ENCODE measurements around the gene RCAN2.

RCAN2 gene

GRCh38 chr6:46324706-46325105, 166.5 kb downstream of the RCAN2 start:
- H3K4me3 ChIP-seq (replicated peaks; ENCODE audit: insufficient read depth, low read length): no peak overlapping the region
- no peak for DNase-seq (ENCODE audit: low read depth in 1 of 2, low spot score in 1 of 2)
- H3K27ac ChIP-seq (replicated peaks): no peak overlapping the region
- H3K27me3 ChIP-seq (ENCODE audit: insufficient read depth, poor library complexity, severe bottlenecking): no peaks in the 10 kb centered on the region
- no peak for TF ChIP-seq SPI1 (IDR thresholded peaks at IDR 0.05; ENCODE audit: borderline replicate concordance, low read depth)
- TF ChIP-seq GABPA (IDR thresholded peaks at IDR 0.05; ENCODE audit: low read depth): no peak
- no peak for TF ChIP-seq CTCF (IDR thresholded peaks at IDR 0.05; ENCODE audit: insufficient read depth, low read length)
- TF ChIP-seq REST (IDR thresholded peaks at IDR 0.05; ENCODE audit: insufficient replicate concordance, low read depth): no peak
- no peak for TF ChIP-seq POLR2AphosphoS5 (IDR thresholded peaks at IDR 0.05; ENCODE audit: low read depth)

- no peak for DNase-seq (ENCODE audit: low read depth in 1 of 2, low spot score in 1 of 2)
- no peak overlapping the region for H3K4me3 ChIP-seq (replicated peaks; ENCODE audit: insufficient read depth, low read length)
- H3K27ac ChIP-seq (replicated peaks): no peak overlapping the region
- TF ChIP-seq CTCF (IDR thresholded peaks at IDR 0.05; ENCODE audit: insufficient read depth, low read length) (no peak), GABPA (IDR thresholded peaks at IDR 0.05; ENCODE audit: low read depth) (no peak), REST (IDR thresholded peaks at IDR 0.05; ENCODE audit: insufficient replicate concordance, low read depth) (no peak), SPI1 (IDR thresholded peaks at IDR 0.05; ENCODE audit: borderline replicate concordance, low read depth) (no peak), POLR2AphosphoS5 (IDR thresholded peaks at IDR 0.05; ENCODE audit: low read depth) (no peak)
- no peaks in the 10 kb centered on the region for H3K27me3 ChIP-seq (ENCODE audit: insufficient read depth, poor library complexity, severe bottlenecking)
Measured at GRCh38 chr6:46323966-46324622, 167.2 kb downstream of the RCAN2 start.

GRCh38 chr6:46323312-46323965, 167.8 kb downstream of the RCAN2 start:
- no peak overlapping the region for H3K27ac ChIP-seq (replicated peaks)
- DNase-seq (ENCODE audit: low read depth in 1 of 2, low spot score in 1 of 2): no peak
- TF ChIP-seq REST (IDR thresholded peaks at IDR 0.05; ENCODE audit: insufficient replicate concordance, low read depth): no peak
- no peak for TF ChIP-seq POLR2AphosphoS5 (IDR thresholded peaks at IDR 0.05; ENCODE audit: low read depth)
- TF ChIP-seq SPI1 (IDR thresholded peaks at IDR 0.05; ENCODE audit: borderline replicate concordance, low read depth): no peak
- TF ChIP-seq GABPA (IDR thresholded peaks at IDR 0.05; ENCODE audit: low read depth): no peak
- no peak for TF ChIP-seq CTCF (IDR thresholded peaks at IDR 0.05; ENCODE audit: insufficient read depth, low read length)
- no peak overlapping the region for H3K4me3 ChIP-seq (replicated peaks; ENCODE audit: insufficient read depth, low read length)
- H3K27me3 ChIP-seq (ENCODE audit: insufficient read depth, poor library complexity, severe bottlenecking): no peaks in the 10 kb centered on the region

Measured in HL-60 (cell line).